Natural killer cell treated with Interleukin-12 subunit alpha and Interleukin-12 subunit beta and Interleukin-15 and Interleukin-18, amount 100 ng/mL, for 72 hours (primary cell): ENCODE measurements around the gene MYO5A. TPM values are rescaled to one million over a fixed set of nuclear protein-coding genes. Genes with fewer than 3 reads are reported as not detected.
"Not testable (repeated sequence)": the region's sequence is repeated elsewhere in the genome, so short reads cannot be mapped to it uniquely, and the experiment has no call there.

Source experiments
- ATAC-seq, 2 donors: fragments of 150-1000 bp; cut with Tn5 transposase in 1 of 2; sonication (Bioruptor Pico), chemical (Tn5 transposase) in 1 of 2; 2 replicates each; pipeline ENCODE4 v1.10.0; 2021
- DNase-seq: peaks from one replicate; pipeline ENCODE4 v3.0.0; 2022; ENCODE audit warnings: low spot score
- H3K27ac Mint-ChIP-seq, 2 donors: 1 replicate in 1 of 2; 2 replicates in 1 of 2; pipeline ENCODE4 v1.8.0; 2022; ENCODE audit warnings: mixed read lengths in 2 of 2, mild to moderate bottlenecking in 1 of 2, moderate library complexity in 1 of 2
- H3K27me3 Mint-ChIP-seq, 2 donors: 1 replicate in 1 of 2; 2 replicates in 1 of 2; pipeline ENCODE4 v1.8.0; 2022; ENCODE audit warnings: mixed read lengths in 2 of 2
- H3K36me3 Mint-ChIP-seq: one replicate; pipeline ENCODE4 v1.8.0; 2022; ENCODE audit warnings: mixed read lengths
- H3K4me1 Mint-ChIP-seq, 2 donors: 1 replicate in 1 of 2; 2 replicates in 1 of 2; pipeline ENCODE4 v1.8.0; 2022; ENCODE audit warnings: low read depth in 2 of 2, mixed read lengths in 2 of 2, mild to moderate bottlenecking in 1 of 2
- H3K4me3 Mint-ChIP-seq: one replicate; pipeline ENCODE4 v1.8.0; 2022; ENCODE audit warnings: mixed read lengths
- H3K9me3 Mint-ChIP-seq: 2 replicates; pipeline ENCODE4 v1.8.0; 2022; ENCODE audit warnings: mixed read lengths
- total RNA-seq, 2 donors: library from RNA; stranded (reverse); gene quantifications; one replicate each; pipeline ENCODE4 v1.2.3, GENCODE V29; 2022

MYO5A gene
- total RNA-seq, 2 donors from 2014 or later: 42.4 to 49.5 TPM

GRCh38 chr15:52427804-52428203 is 100.9 kb downstream of the MYO5A start:
- Mint-ChIP-seq H3K27me3 (no peaks in the 10 kb centered on the region), H3K27ac (no peak overlapping the region), H3K4me1 (peaks cover 6 to 13% of the 10 kb centered on the region in 2 donors), H3K4me3 (no peak overlapping the region), H3K9me3 (no peaks in the 10 kb centered on the region), H3K36me3 (no peaks in the 10 kb centered on the region)
- DNase-seq: no peak
- ATAC-seq: no peak

DNA sequence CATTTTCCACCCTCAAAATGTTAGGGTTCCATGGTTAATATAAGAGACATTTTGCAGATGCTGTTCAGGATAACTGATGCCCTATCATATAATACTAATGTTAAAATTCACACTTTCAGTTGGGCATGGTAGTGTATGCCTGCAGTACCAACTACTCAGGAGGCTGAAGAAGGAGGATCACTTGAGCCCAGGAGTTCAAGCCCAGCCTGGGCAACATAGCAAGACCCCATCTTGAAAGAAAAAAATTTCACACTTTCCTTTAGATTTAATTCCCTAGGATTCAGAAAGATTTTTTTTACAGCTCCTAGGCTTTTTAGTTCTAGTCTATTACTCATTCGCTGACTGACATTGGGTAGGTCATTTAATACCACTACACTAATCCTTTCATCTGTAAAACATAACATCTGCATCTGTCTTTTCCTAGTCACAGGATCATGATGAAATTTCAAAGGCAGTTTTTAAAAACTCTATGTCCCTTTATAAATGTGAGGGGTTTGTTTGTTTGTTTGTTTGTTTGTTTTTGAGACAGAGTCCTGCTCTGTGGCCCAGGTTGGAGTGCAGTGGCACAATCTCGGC is 103.7 kb downstream of the MYO5A start:
- Mint-ChIP-seq H3K9me3 (no peaks in the 10 kb centered on the region), H3K27ac (no peak overlapping the region), H3K27me3 (no peaks in the 10 kb centered on the region), H3K4me1 (peaks cover 7 to 9% of the 10 kb centered on the region in 2 donors), H3K4me3 (no peak overlapping the region), H3K36me3 (no peaks in the 10 kb centered on the region)
- ATAC-seq: no peak
- DNase-seq: no peak

- H3K27ac Mint-ChIP-seq: no peak overlapping the region
- H3K36me3 Mint-ChIP-seq: no peaks in the 10 kb centered on the region
- peaks cover 7 to 9% of the 10 kb centered on the region in 2 donors for H3K4me1 Mint-ChIP-seq
- ATAC-seq: no peak
- DNase-seq: no peak
- no peak overlapping the region for H3K4me3 Mint-ChIP-seq
- no peaks in the 10 kb centered on the region for H3K9me3 Mint-ChIP-seq
- H3K27me3 Mint-ChIP-seq: no peaks in the 10 kb centered on the region
Measured at GRCh38 chr15:52423852-52424251, 104.8 kb downstream of the MYO5A start.

DNA sequence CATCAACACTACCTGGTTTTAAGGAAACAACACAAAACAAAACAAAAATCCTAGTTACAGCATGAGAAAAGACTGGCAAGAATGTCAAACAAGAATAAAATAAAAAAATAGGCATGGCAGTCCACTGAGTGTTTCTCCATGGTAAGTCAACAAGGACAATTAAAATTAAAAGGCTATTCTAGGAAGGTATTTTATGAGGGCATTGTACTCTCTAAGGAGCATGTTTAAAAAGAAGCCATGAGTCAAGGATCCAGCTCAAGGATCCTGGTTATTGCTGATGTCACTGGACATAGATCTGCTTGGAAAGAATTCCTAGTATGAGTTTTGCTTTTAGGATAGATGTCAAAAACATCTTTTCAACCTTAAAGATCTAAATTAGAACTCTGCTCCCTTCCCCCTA is 106.7 kb downstream of the MYO5A start:
- DNase-seq (no peak), ATAC-seq (no peak)
- Mint-ChIP-seq H3K27ac (no peak overlapping the region), H3K9me3 (no peaks in the 10 kb centered on the region), H3K36me3 (no peaks in the 10 kb centered on the region), H3K27me3 (no peaks in the 10 kb centered on the region), H3K4me3 (no peak overlapping the region), H3K4me1 (peaks cover 6% of the 10 kb centered on the region in 2 donors)

DNA sequence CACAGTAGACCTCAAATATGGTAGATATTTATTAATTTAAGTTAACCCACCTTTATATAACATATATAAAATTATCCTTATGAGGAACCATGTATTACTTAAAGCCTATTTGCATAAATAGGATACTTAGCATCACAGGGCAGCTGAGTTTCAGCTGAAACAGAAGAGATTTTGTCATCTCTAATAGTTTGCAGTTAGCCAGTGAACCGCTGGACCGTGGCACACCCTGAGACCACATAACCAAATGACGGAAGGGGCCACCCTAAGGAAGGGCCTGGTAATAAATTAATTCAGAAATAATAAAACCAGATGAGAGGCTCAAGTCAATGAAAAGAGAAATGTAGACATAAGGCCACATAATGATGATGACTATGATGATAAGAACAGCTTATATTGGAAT is 107.7 kb downstream of the MYO5A start:
- no peak for ATAC-seq
- H3K4me3 Mint-ChIP-seq: no peak overlapping the region
- no peak for DNase-seq
- H3K9me3 Mint-ChIP-seq: no peaks in the 10 kb centered on the region
- H3K4me1 Mint-ChIP-seq: peaks cover 6% of the 10 kb centered on the region in 2 donors
- H3K36me3 Mint-ChIP-seq: no peaks in the 10 kb centered on the region
- H3K27ac Mint-ChIP-seq: no peak overlapping the region
- H3K27me3 Mint-ChIP-seq: no peaks in the 10 kb centered on the region

DNA sequence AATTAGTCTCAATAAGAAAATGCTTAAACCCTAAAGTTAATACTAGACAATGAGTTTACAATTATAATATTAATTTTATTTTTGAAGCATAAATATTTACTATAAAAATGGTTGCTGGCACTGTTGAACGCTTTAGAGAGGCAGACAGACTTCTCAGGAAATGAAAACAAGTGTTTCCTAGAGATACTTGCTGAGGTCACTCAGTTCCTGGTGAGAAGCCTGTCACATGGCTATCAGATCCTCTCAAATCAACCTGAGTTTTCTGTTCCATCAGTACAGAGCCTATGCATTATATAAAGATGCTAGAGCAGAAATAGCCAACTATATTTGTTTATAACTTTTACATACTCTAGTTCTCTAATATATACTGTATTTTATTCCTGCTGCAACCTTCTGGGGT is 109.2 kb downstream of the MYO5A start:
- peaks cover 5% of the 10 kb centered on the region for H3K36me3 Mint-ChIP-seq

DNA sequence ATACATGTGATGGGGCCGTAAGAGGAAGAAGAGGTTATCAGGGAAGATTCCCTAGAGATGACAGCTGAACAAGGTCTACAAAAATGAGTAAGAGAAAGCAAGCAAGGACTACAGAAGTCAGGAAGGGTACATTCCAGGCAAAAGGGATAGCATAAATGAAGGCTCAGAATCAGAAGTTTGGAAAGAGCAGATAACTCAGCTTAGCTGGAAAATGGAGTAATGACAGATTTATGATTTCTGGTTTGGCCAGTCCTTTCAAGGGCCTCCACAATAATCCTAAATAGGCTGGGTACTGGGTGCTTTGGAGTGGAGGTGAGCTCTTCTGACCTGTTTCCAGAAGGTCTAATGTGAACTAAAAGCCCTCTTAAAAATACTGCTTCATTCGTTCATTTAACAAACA is 110.7 kb downstream of the MYO5A start:
- no peak for DNase-seq

More for the DNA sequence above, 109.2 kb downstream of the MYO5A start:
- no peak for DNase-seq
- Mint-ChIP-seq H3K27ac (peak overlapping the region in 1 of 2 donors; percentile 14), H3K9me3 (no peaks in the 10 kb centered on the region), H3K4me3 (no peak overlapping the region), H3K27me3 (no peaks in the 10 kb centered on the region), H3K4me1 (peaks cover 6% of the 10 kb centered on the region in 2 donors)
- no peak for ATAC-seq

DNA sequence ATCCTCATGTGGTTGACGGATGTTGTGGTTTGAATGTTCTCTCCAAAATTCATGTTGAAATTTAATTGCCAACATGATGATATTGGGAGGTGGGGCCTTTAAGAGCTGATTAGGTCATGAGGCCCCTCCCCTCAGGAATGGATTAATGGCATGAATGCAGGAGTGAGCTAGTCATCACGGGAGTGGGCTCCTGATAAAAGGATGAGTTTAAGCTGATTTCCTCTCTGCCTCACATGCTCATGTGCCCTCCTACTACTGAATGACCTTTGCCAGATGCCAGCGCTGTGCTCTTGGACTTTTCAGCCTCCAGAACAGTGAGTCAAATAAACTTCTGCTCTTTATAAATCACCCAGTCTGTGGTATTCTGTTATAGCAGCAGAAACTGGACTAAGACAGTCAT is 111.2 kb downstream of the MYO5A start:
- no peaks in the 10 kb centered on the region for H3K9me3 Mint-ChIP-seq
- DNase-seq: no peak
- no peaks in the 10 kb centered on the region for H3K27me3 Mint-ChIP-seq
- no peak overlapping the region for H3K4me3 Mint-ChIP-seq
- peaks cover 6% of the 10 kb centered on the region in 2 donors for H3K4me1 Mint-ChIP-seq
- H3K36me3 Mint-ChIP-seq: peaks cover 5% of the 10 kb centered on the region
- no peak for ATAC-seq
- H3K27ac Mint-ChIP-seq: no peak overlapping the region

More for the DNA sequence above, 110.7 kb downstream of the MYO5A start:
- H3K27me3 Mint-ChIP-seq: no peaks in the 10 kb centered on the region
- H3K36me3 Mint-ChIP-seq: peaks cover 5% of the 10 kb centered on the region
- H3K9me3 Mint-ChIP-seq: no peaks in the 10 kb centered on the region
- no peak for ATAC-seq
- H3K4me3 Mint-ChIP-seq: no peak overlapping the region
- H3K27ac Mint-ChIP-seq: no peak overlapping the region
- H3K4me1 Mint-ChIP-seq: peaks cover 6% of the 10 kb centered on the region in 2 donors

DNA sequence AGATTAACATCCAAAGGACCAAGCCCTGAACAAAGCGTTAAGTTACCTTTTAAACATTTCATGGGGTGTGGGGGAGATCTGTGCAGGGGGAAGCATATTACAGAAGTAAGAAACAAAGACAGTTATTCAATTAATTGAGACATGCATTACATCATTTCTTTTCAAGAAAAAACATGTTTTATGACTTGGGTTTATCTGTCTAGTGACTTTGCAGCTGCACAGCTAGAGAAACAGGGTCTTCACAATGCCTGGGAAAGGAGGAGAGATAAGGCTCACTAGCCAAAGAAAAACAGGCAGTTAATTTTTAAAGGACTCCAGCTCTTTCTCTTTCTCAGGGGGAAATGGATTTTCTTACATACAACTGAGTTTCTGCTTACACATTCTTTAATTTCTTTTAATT is 112.1 kb downstream of the MYO5A start:
- not testable (repeated sequence) for ATAC-seq, H3K4me1 Mint-ChIP-seq, DNase-seq, H3K9me3 Mint-ChIP-seq, H3K36me3 Mint-ChIP-seq, H3K27me3 Mint-ChIP-seq, H3K4me3 Mint-ChIP-seq, H3K27ac Mint-ChIP-seq

GRCh38 chr15:52415628-52416027 is 113.1 kb downstream of the MYO5A start:
- H3K9me3 Mint-ChIP-seq: no peaks in the 10 kb centered on the region
- ATAC-seq: no peak
- H3K36me3 Mint-ChIP-seq: peaks cover 5% of the 10 kb centered on the region
- no peak for DNase-seq
- peaks cover 3 to 6% of the 10 kb centered on the region in 2 donors for H3K4me1 Mint-ChIP-seq
- H3K27me3 Mint-ChIP-seq: no peaks in the 10 kb centered on the region
- no peak overlapping the region for H3K27ac Mint-ChIP-seq
- H3K4me3 Mint-ChIP-seq: no peak overlapping the region

DNA sequence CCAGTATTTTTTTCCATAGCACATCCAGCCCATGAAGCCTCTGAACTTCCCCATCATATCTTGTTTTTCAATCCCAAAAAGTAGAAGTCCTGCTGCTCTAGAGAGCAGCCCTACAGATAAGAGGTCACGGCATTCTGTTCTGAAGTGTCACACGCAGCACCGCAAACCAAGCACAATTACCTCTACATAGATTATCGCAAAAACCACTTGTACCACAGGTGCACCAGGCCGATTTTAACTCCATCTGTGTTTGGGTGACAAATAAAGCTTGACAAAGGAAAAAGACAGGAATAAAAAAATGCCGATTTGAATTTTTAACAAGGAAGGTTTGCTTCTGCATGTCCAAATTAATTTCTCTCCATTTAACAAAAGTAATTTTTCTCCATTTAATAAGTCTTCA is 113.7 kb downstream of the MYO5A start:
- Mint-ChIP-seq H3K27me3 (no peaks in the 10 kb centered on the region), H3K4me3 (no peak overlapping the region), H3K9me3 (no peaks in the 10 kb centered on the region), H3K36me3 (peaks cover 5% of the 10 kb centered on the region), H3K27ac (peak overlapping the region in 1 of 2 donors; percentile 13), H3K4me1 (peaks cover 3 to 6% of the 10 kb centered on the region in 2 donors)
- no peak for ATAC-seq
- DNase-seq: no peak

DNA sequence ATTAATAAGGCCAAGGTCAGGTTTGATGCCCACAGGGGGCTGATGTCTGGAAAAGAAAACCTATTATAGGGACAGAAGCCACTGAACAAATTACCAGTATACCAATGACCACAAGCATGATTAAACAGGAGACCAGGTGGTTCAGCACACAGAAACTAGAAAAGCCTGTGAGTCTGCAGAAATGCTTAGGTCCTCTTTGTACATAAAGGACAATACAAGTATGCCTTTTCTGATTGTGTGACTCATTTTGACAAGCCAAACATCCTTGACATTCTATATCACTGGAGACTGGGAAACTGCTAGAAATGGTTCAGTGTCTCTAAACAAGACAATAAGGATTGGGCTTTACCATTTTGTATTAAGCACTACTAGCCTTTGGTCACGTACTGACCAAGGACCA is 119.9 kb downstream of the MYO5A start:
- ATAC-seq: no peak
- Mint-ChIP-seq H3K27ac (no peak overlapping the region), H3K4me1 (no peaks in the 10 kb centered on the region), H3K9me3 (no peaks in the 10 kb centered on the region), H3K36me3 (peaks cover 10% of the 10 kb centered on the region), H3K4me3 (no peak overlapping the region), H3K27me3 (no peaks in the 10 kb centered on the region)
- no peak for DNase-seq

- ATAC-seq (no peak), DNase-seq (no peak)
- peak overlapping the region in 1 of 2 donors; percentile 29 for H3K27ac Mint-ChIP-seq
- H3K36me3 Mint-ChIP-seq: peaks cover 16% of the 10 kb centered on the region
- H3K27me3 Mint-ChIP-seq: no peaks in the 10 kb centered on the region
- no peak overlapping the region for H3K4me3 Mint-ChIP-seq
- H3K9me3 Mint-ChIP-seq: no peaks in the 10 kb centered on the region
- no peaks in the 10 kb centered on the region for H3K4me1 Mint-ChIP-seq
Measured at GRCh38 chr15:52407374-52407773, 121.3 kb downstream of the MYO5A start.

GRCh38 chr15:52406601-52407000 is 122.1 kb downstream of the MYO5A start:
- no peaks in the 10 kb centered on the region for H3K4me1 Mint-ChIP-seq
- no peak overlapping the region for H3K27ac Mint-ChIP-seq
- no peaks in the 10 kb centered on the region for H3K27me3 Mint-ChIP-seq
- no peak for DNase-seq
- ATAC-seq: no peak
- H3K4me3 Mint-ChIP-seq: no peak overlapping the region
- peaks cover 16% of the 10 kb centered on the region for H3K36me3 Mint-ChIP-seq
- no peaks in the 10 kb centered on the region for H3K9me3 Mint-ChIP-seq

DNA sequence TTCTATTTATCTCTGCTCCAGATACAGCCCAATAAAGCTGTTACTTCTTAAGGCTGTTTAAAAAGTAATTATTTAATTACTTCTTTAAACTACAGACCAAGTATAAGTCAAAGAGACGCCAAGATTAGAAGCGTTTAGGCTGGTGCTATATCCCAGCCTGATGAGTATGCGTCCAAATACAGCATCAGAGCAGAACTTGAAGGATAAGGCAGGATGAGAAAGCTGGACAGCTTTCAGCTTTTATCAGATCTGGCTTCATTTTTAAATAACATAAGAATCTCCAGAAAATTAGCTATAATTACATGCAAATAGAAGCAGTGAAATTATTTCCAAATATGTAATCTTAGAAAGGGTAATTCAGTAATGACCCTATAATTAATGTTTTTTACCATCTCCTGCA is 122.8 kb downstream of the MYO5A start:
- Mint-ChIP-seq H3K9me3 (no peaks in the 10 kb centered on the region), H3K36me3 (peaks cover 16% of the 10 kb centered on the region), H3K27me3 (no peaks in the 10 kb centered on the region), H3K27ac (no peak overlapping the region), H3K4me3 (no peak overlapping the region), H3K4me1 (no peaks in the 10 kb centered on the region)
- DNase-seq: no peak
- no peak for ATAC-seq
